DND-41 (cell line): ENCODE data around the gene FIBCD1.

ENCODE experiments used
- CTCF ChIP-seq: IDR thresholded peaks from 2 replicates; pipeline ENCODE4 v1.5.1; 2012; ENCODE audit warnings: borderline replicate concordance, low read length, moderate library complexity, mild to moderate bottlenecking; ENCODE audit not compliant: poor library complexity, severe bottlenecking; ENCODE audit errors: extremely low read depth
- EZH2 ChIP-seq: IDR thresholded peaks from 3 replicates; pipeline ENCODE4 v1.6.1; 2012; ENCODE audit warnings: borderline replicate concordance, low read depth, mild to moderate bottlenecking, moderate library complexity, low read length, inconsistent platforms; ENCODE audit not compliant: severe bottlenecking

- no peak for TF ChIP-seq CTCF
- TF ChIP-seq EZH2 = no peak
These were observed 45.5 kb upstream of the FIBCD1 start for GRCh38 chr9:130984521-130984920.
